ENCODE results near the gene AUH. TPM values are rescaled to one million over a fixed set of nuclear protein-coding genes. Genes with fewer than 3 reads are reported as not detected.
"Not testable (repeated sequence)": the region's sequence is repeated elsewhere in the genome, so short reads cannot be mapped to it uniquely, and the experiment has no call there.

The AUH gene
- total RNA-seq, 4 donors from 2014 or later = 17.1 to 28.2 (median 20.8) TPM

DNA sequence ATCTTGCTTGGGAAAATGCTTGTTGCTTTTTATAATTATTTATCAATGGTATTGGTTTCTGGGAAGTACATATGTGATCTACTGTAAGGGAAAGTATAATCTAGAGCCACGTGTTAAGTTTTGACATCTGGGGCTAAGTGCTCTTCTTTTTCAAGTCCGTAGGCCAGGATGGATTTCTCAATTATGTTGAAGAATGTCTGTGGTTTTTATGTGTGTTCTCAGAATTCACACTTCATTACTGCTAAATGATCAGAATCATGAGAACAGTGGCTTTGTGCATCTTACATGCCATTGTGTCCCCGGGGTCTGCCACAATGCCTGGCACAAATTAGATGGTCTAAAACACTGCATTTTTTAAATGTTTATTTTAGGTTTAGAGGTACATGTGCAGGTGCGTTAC lies 14.5 kb upstream of the AUH start:
- no peak for DNase-seq
- Histone ChIP-seq H3K36me3 (no peaks in the 10 kb centered on the region), H3K4me1 (no peaks in the 10 kb centered on the region), H3K9me3 (no peaks in the 10 kb centered on the region), H3K27me3 (no peaks in the 10 kb centered on the region), H3K27ac (no peak overlapping the region), H3K4me3 (no peak overlapping the region)
- intact Hi-C loops (cut with DNase I; ENCODE audit: low total_unique reads) = no loop called here
- no peak for ATAC-seq
- TF ChIP-seq POLR2A (IDR thresholded peaks at IDR 0.05) = no peak
- TF ChIP-seq, protein P1, sequence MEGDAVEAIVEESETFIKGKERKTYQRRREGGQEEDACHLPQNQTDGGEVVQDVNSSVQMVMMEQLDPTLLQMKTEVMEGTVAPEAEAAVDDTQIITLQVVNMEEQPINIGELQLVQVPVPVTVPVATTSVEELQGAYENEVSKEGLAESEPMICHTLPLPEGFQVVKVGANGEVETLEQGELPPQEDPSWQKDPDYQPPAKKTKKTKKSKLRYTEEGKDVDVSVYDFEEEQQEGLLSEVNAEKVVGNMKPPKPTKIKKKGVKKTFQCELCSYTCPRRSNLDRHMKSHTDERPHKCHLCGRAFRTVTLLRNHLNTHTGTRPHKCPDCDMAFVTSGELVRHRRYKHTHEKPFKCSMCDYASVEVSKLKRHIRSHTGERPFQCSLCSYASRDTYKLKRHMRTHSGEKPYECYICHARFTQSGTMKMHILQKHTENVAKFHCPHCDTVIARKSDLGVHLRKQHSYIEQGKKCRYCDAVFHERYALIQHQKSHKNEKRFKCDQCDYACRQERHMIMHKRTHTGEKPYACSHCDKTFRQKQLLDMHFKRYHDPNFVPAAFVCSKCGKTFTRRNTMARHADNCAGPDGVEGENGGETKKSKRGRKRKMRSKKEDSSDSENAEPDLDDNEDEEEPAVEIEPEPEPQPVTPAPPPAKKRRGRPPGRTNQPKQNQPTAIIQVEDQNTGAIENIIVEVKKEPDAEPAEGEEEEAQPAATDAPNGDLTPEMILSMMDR (IDR thresholded peaks at IDR 0.05 in 4 of 5, conservative IDR thresholded peaks at IDR 0.05 in 1 of 5) = no peak
- in situ Hi-C loops (cut with MboI; ENCODE audit: low sequenced_read_pairs in 4 of 4) = no loop called here

DNA sequence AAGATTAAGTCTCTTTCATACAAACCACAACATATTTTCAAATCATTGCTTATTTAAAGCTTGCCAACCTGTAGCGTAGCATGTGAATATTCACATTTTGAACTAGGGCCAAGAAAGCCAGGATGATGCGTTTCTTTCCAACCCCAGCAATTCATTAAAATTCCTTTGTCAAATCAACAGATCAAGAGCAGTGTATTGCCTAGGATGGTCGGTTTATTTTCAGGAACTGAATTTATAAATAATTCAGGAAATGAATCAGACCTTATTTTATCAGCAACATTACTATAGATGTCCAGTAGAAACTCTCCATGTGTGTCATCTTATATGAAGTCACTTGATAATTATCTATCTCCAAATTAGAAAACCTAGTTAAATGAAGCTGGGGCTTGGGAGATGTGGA lies 13.2 kb upstream of the AUH start:
- Histone ChIP-seq H3K27ac (no peak overlapping the region), H3K4me3 (no peak overlapping the region), H3K36me3 (no peaks in the 10 kb centered on the region), H3K4me1 (no peaks in the 10 kb centered on the region), H3K9me3 (no peaks in the 10 kb centered on the region), H3K27me3 (no peaks in the 10 kb centered on the region)
- no peak for TF ChIP-seq POLR2A (IDR thresholded peaks at IDR 0.05)
- TF ChIP-seq, protein P1 (IDR thresholded peaks at IDR 0.05 in 4 of 5, conservative IDR thresholded peaks at IDR 0.05 in 1 of 5) = no peak
- DNase-seq = no peak
- intact Hi-C loops (cut with DNase I; ENCODE audit: low total_unique reads) (no loop called here), in situ Hi-C loops (cut with MboI; ENCODE audit: low sequenced_read_pairs in 4 of 4) (no loop called here)
- ATAC-seq = no peak

DNA sequence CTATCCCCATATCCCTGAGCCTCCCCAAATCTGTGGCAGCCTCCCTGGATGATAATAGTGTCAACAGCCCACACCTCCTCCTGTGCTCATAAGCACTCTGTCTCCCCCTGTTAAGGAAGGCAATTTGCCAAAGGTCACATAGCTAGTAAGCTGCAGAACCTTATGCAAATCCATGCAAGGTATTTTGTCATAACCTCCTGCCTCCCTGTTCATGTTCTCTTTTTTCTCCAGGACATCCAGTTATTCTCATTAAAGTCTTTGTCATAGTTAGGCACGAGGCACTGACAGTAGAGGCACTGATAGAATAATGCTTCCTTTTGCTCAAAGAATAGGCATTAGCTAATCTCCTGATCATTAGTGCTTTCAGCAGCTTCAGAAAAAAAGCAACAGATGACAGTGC lies 10.2 kb upstream of the AUH start:
- Histone ChIP-seq H3K27me3 (no peaks in the 10 kb centered on the region), H3K4me1 (no peaks in the 10 kb centered on the region), H3K4me3 (no peak overlapping the region), H3K27ac (no peak overlapping the region), H3K36me3 (no peaks in the 10 kb centered on the region), H3K9me3 (no peaks in the 10 kb centered on the region)
- in situ Hi-C loops (cut with MboI; ENCODE audit: low sequenced_read_pairs in 4 of 4) (no loop called here), intact Hi-C loops (cut with DNase I; ENCODE audit: low total_unique reads) (no loop called here)
- ATAC-seq (no peak), DNase-seq (no peak)
- no peak for TF ChIP-seq POLR2A (IDR thresholded peaks at IDR 0.05)
- TF ChIP-seq, protein P1 (IDR thresholded peaks at IDR 0.05 in 4 of 5, conservative IDR thresholded peaks at IDR 0.05 in 1 of 5) = no peak

DNA sequence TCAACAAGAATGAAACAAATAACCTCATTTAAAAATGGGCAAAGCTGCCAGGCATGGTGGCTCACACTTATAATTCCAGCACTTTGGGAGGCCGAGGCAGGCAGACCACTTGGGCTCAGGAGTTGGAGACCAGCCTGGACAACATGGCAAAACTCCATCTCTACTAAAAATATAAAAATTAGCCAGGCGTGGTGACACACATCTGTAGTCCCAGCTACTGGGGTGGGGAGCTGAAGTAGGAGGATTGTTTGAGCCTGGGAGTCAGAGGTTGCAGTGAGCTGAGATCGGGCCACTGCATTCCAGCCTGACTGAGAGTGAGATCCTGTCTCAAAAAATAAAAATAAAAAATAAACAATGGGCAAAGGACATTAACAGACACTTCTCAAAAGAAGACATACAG lies 8.3 kb upstream of the AUH start:
- DNase-seq; H3K27me3 ChIP-seq; H3K36me3 ChIP-seq; H3K27ac ChIP-seq; intact Hi-C loops (cut with DNase I; ENCODE audit: low total_unique reads); H3K4me3 ChIP-seq; H3K4me1 ChIP-seq; ATAC-seq; H3K9me3 ChIP-seq; in situ Hi-C loops (cut with MboI; ENCODE audit: low sequenced_read_pairs in 4 of 4): not testable (repeated sequence)

DNA sequence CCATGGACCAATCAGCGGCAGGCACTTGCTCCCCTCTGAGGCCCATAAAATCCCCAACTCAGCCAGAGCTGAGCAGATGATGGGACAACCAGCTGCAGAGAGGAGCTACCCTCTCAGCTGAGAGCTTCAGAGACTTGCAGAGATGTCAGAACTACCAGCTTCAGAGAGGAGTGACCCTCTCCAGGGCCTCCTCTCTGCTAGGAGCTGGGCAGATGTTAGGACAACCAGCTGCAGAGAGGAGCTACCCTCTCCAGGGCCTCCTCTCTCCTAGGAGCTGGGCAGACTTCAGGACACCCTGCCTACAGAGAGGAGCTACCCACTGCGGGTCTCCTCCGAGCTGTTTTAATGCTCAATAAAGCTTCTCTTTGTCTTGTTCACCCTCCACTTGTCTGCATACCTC lies 3.0 kb upstream of the AUH start:
- Histone ChIP-seq H3K4me3 (no peak overlapping the region), H3K9me3 (no peaks in the 10 kb centered on the region), H3K27ac (no peak overlapping the region), H3K27me3 (no peaks in the 10 kb centered on the region), H3K36me3 (no peaks in the 10 kb centered on the region), H3K4me1 (peaks cover 11 to 22% of the 10 kb centered on the region in 2 donors)
- ATAC-seq (no peak), DNase-seq (no peak)
- intact Hi-C loops (cut with DNase I; ENCODE audit: low total_unique reads) = loop anchor here (5.0 kb wide), 3 partner anchors 62 to 442 kb away; no protein-coding TSS in a partner anchor
- in situ Hi-C loops (cut with MboI; ENCODE audit: low sequenced_read_pairs in 4 of 4) = loop anchor here in 2 of 4 donors (10.0 kb wide), 1 partner anchor 50 kb away; no protein-coding TSS in a partner anchor
- no peak for TF ChIP-seq POLR2A (IDR thresholded peaks at IDR 0.05)
- TF ChIP-seq, protein P1 (IDR thresholded peaks at IDR 0.05 in 4 of 5, conservative IDR thresholded peaks at IDR 0.05 in 1 of 5) = no peak
